GM18951 (cell line): ENCODE measurements around the gene FAM151A.

ENCODE experiments used
- POLR2A ChIP-seq: IDR thresholded peaks from 4 replicates; pipeline ENCODE4 v1.6.1; 2011; ENCODE audit warnings: mild to moderate bottlenecking; ENCODE audit not compliant: insufficient read length, insufficient read depth; ENCODE audit errors: extremely low read depth
- in situ Hi-C: fragments of 300-500 bp; cut with MboI; formaldehyde crosslinking; loops from one replicate; pipeline ENCODE4 v1.12.0; 2022; ENCODE audit warnings: low sequenced_read_pairs, mixed read lengths, inconsistent platforms; ENCODE audit not compliant: unreplicated experiment

FAM151A gene

GRCh38 chr1:54591127-54591756 lies 32.1 kb downstream of the FAM151A start:
- in situ Hi-C loops: no loop called here
- TF ChIP-seq POLR2A: no peak

GRCh38 chr1:54588377-54588776 lies 34.9 kb downstream of the FAM151A start:
- in situ Hi-C loops: no loop called here
- TF ChIP-seq POLR2A: no peak

- in situ Hi-C loops: no loop called here
- TF ChIP-seq POLR2A: no peak
Measured at GRCh38 chr1:54585181-54586066, 37.9 kb downstream of the FAM151A start.

- in situ Hi-C loops: no loop called here
- TF ChIP-seq POLR2A: no peak
Measured at GRCh38 chr1:54584575-54584974, 38.8 kb downstream of the FAM151A start.

GRCh38 chr1:54583871-54584270 lies 39.5 kb downstream of the FAM151A start:
- TF ChIP-seq POLR2A: no peak
- in situ Hi-C loops: no loop called here

GRCh38 chr1:54583307-54583686 lies 40.0 kb downstream of the FAM151A start:
- in situ Hi-C loops: no loop called here
- TF ChIP-seq POLR2A: no peak

GRCh38 chr1:54582566-54583306 lies 40.6 kb downstream of the FAM151A start:
- TF ChIP-seq POLR2A: no peak

GRCh38 chr1:54581621-54582035 lies 41.7 kb downstream of the FAM151A start:
- in situ Hi-C loops: no loop called here
- TF ChIP-seq POLR2A: no peak

More at GRCh38 chr1:54582566-54583306, 40.6 kb downstream of the FAM151A start:
- in situ Hi-C loops: no loop called here

GRCh38 chr1:54580856-54581550 lies 42.3 kb downstream of the FAM151A start:
- TF ChIP-seq POLR2A: no peak
- in situ Hi-C loops: no loop called here

GRCh38 chr1:54579337-54579781 lies 44.0 kb downstream of the FAM151A start:
- no peak for TF ChIP-seq POLR2A
- in situ Hi-C loops: no loop called here

GRCh38 chr1:54577612-54578011 lies 45.7 kb downstream of the FAM151A start:
- in situ Hi-C loops: no loop called here
- no peak for TF ChIP-seq POLR2A

GRCh38 chr1:54575605-54576290 lies 47.6 kb downstream of the FAM151A start:
- TF ChIP-seq POLR2A: no peak
- in situ Hi-C loops: no loop called here
